HepG2 (cell line): ENCODE data around the gene LRRC8D. TPM values are rescaled to one million over a fixed set of nuclear protein-coding genes. Genes with fewer than 3 reads are reported as not detected.
A peak's percentile ranks its signal among the peaks of the same experiment; 100 is the strongest.

Source experiments
- ATAC-seq: fragments of 200-7000 bp; cut with Tn5 transposase; 3 replicates; pipeline ENCODE4 v1.9.1; 2020; ENCODE audit warnings: mild to moderate bottlenecking, moderate library complexity
- BruUV-seq: library from RNA; stranded (reverse); fragments of 400-500 nt; replicated peaks from 2 replicates; lab custom pipeline; 2021; lab: Mats Ljungman, UMichigan
- CTCF ChIA-PET: fragments of 300-600 bp; formaldehyde crosslinking; extraction: SDS; loops from one replicate; lab custom pipeline; 2021; ENCODE audit warnings: low total read pairs, inconsistent platforms, low intra/inter-chr PET ratio; lab: Yijun Ruan, JAX
- POLR2A ChIA-PET: fragments of 350-600 bp; sonication (Branson Sonifier 250); formaldehyde crosslinking; loops from one replicate; lab custom pipeline; 2020; ENCODE audit warnings: antibody characterized with exemption, inconsistent platforms; lab: Yijun Ruan, JAX
- DNase-seq: peaks from one replicate; pipeline ENCODE4 v3.0.0-alpha.2; 2015; ENCODE audit warnings: low spot score
- FAIRE-seq: peaks from 3 replicates; lab custom pipeline; 2011; peaks lifted over from hg19 to GRCh38; lab: Jason Lieb, UNC
- H2AFZ ChIP-seq: one replicate; pipeline ENCODE4 v1.6.1; 2011; ENCODE audit warnings: low read length, inconsistent platforms
- H3K27ac ChIP-seq: fragments of 300-600 bp; 3 replicates; pipeline ENCODE4 v1.8.0; 2011; ENCODE audit warnings: mixed run types, mild to moderate bottlenecking, mixed read lengths, low read length, inconsistent platforms; ENCODE audit not compliant: insufficient read depth; ENCODE audit errors: extremely low read length
- H3K27me3 ChIP-seq, 2 experiments: fragments of 200-600 bp in 1 of 2; 2 replicates in 1 of 2; 3 replicates in 1 of 2; pipeline versions ENCODE4 v1.6.0 to v1.8.0; 2011; ENCODE audit warnings: low read length in 2 of 2, mild to moderate bottlenecking in 2 of 2, moderate library complexity in 2 of 2, inconsistent platforms in 1 of 2; ENCODE audit not compliant: insufficient read depth in 2 of 2, control insufficient read depth in 1 of 2
- H3K36me3 ChIP-seq, 2 experiments: fragments of 200-600 bp in 1 of 2; replicated peaks in 1 of 2; 2 replicates in 1 of 2; 3 replicates in 1 of 2; pipeline versions ENCODE4 v1.5.1 to v1.8.0; 2011; ENCODE audit warnings: low read length in 2 of 2, inconsistent platforms in 1 of 2; ENCODE audit not compliant: insufficient read depth in 2 of 2, control insufficient read depth in 1 of 2
- H3K4me1 ChIP-seq: 2 replicates; pipeline ENCODE4 v1.5.1; 2012; ENCODE audit warnings: low read length, inconsistent platforms; ENCODE audit not compliant: insufficient read depth
- H3K4me2 ChIP-seq: 2 replicates; pipeline ENCODE4 v1.6.0; 2011; ENCODE audit warnings: low read depth, low read length, inconsistent platforms
- H3K4me3 ChIP-seq, 3 experiments: fragments of 200-600 bp in 1 of 3; sonication (generic), shearing (Covaris generic) in 1 of 3; replicated peaks in 1 of 3; 2 replicates each; pipeline ENCODE4 v1.5.1; 2011 to 2016; ENCODE audit warnings: low read length in 3 of 3, inconsistent platforms in 2 of 3, low read depth in 2 of 3, mild to moderate bottlenecking in 2 of 3, control low read depth in 1 of 3, mixed read lengths in 1 of 3; ENCODE audit not compliant: insufficient read depth in 1 of 3
- H3K79me2 ChIP-seq: one replicate; pipeline ENCODE4 v1.6.1; 2011; ENCODE audit warnings: low read length, inconsistent platforms; ENCODE audit not compliant: insufficient read depth
- H3K9ac ChIP-seq: 2 replicates; pipeline ENCODE4 v1.6.0; 2011; ENCODE audit warnings: mild to moderate bottlenecking, low read depth, low read length, inconsistent platforms; ENCODE audit not compliant: insufficient read depth
- H3K9me3 ChIP-seq: 2 replicates; pipeline ENCODE4 v1.5.1; 2012; ENCODE audit warnings: mild to moderate bottlenecking, low read length
- H4K20me1 ChIP-seq: 2 replicates; pipeline ENCODE4 v1.6.0; 2011; ENCODE audit warnings: inconsistent platforms, mild to moderate bottlenecking, low read length, moderate library complexity; ENCODE audit not compliant: insufficient read depth
- CREB1 ChIP-seq, 2 experiments: fragments of 450-650 bp in 1 of 2; IDR thresholded peaks; 2 replicates each; pipeline ENCODE4 v1.6.1; 2016 to 2017; ENCODE audit warnings: control low read depth in 1 of 2, mild to moderate bottlenecking in 1 of 2, missing compliant biosample characterization in 1 of 2, missing genetic modification characterization in 1 of 2
- FOSL2 ChIP-seq: sonication (generic); formaldehyde crosslinking; IDR thresholded peaks from 2 replicates; pipeline ENCODE4 v1.4.0; 2020; ENCODE audit warnings: missing genetic modification reagents
- KMT2B ChIP-seq: IDR thresholded peaks from 2 replicates; pipeline ENCODE4 v1.6.1; 2016; ENCODE audit warnings: missing genetic modification reagents, missing compliant biosample characterization
- MIXL1 ChIP-seq: IDR thresholded peaks from 2 replicates; pipeline ENCODE4 v1.6.1; 2016
- RAD21 ChIP-seq: fragments of 450-650 bp; formaldehyde crosslinking; IDR thresholded peaks from 2 replicates; pipeline ENCODE4 v1.5.0; 2020; ENCODE audit warnings: mild to moderate bottlenecking
- SMC3 ChIP-seq: IDR thresholded peaks from 2 replicates; pipeline ENCODE4 v1.6.1; 2011; ENCODE audit warnings: low read length, improper control_type of control experiment
- STAG1 ChIP-seq: sonication (generic); formaldehyde crosslinking; IDR thresholded peaks from 2 replicates; pipeline ENCODE4 v1.4.0; 2020; ENCODE audit warnings: missing genetic modification reagents
- ZNF225 ChIP-seq: sonication (generic); formaldehyde crosslinking; IDR thresholded peaks from 2 replicates; pipeline ENCODE4 v1.4.0; 2020; ENCODE audit warnings: mild to moderate bottlenecking, missing genetic modification reagents
- ZSCAN20 ChIP-seq: sonication (generic); formaldehyde crosslinking; IDR thresholded peaks from 2 replicates; pipeline ENCODE4 v1.4.0; 2020; ENCODE audit warnings: missing genetic modification reagents, mild to moderate bottlenecking, borderline replicate concordance
- WGBS: methylation state at CpG from one replicate; pipeline ENCODE4 v1.1.6; 2017; ENCODE audit warnings: low lambda C conversion rate; 5-methylcytosine and 5-hydroxymethylcytosine counted together
- in situ Hi-C: cut with HindIII; loops from 2 replicates; pipeline ENCODE4 v1.10.0; 2017; ENCODE audit warnings: low pct_unique_long_range_greater_than_20kb; ENCODE audit not compliant: extremely low pct_ligation_motif_present
- intact Hi-C: fragments of 100-400 bp; cut with micrococcal nuclease; formaldehyde crosslinking; loops from one replicate; pipeline ENCODE4 v1.10.0; 2022; ENCODE audit not compliant: unreplicated experiment
- polyA plus RNA-seq, 8 experiments: library from polyadenylated mRNA; depleted of rRNA in 3 of 8; stranded (reverse) in 7 of 8; unstranded in 1 of 8; fragments of >200 nt; fragmentation: Illumina TruSeq in 4 of 8; extraction: Trizol in 4 of 8; gene quantifications; 2 replicates each; pipeline versions ENCODE4 v1.2.1 to v1.2.3, GENCODE V29; 2011 to 2016; ENCODE audit warnings: low read depth in 4 of 8, missing spikeins in 1 of 8, mixed read lengths in 1 of 8; ENCODE audit not compliant: insufficient read depth in 1 of 8
- total RNA-seq, 5 experiments: library from RNA; depleted of rRNA; stranded (reverse); fragments of >200 nt; fragmentation: Illumina TruSeq; extraction: Trizol; gene quantifications; 2 replicates each; pipeline ENCODE4 v1.2.3, GENCODE V29; 2016; ENCODE audit warnings: low read depth in 1 of 5
- TF ChIP-seq, protein P1 (sequence below): sonication (generic); formaldehyde crosslinking; IDR thresholded peaks from 2 replicates; pipeline ENCODE4 v1.4.0; 2020; ENCODE audit warnings: missing genetic modification reagents
- TF ChIP-seq, protein P2 (sequence below): sonication (generic); formaldehyde crosslinking; IDR thresholded peaks from 2 replicates; pipeline ENCODE4 v1.5.0; 2020; ENCODE audit warnings: mild to moderate bottlenecking, missing genetic modification reagents, borderline replicate concordance
- TF ChIP-seq, protein P3 (sequence below): sonication (generic); formaldehyde crosslinking; IDR thresholded peaks from 2 replicates; pipeline ENCODE4 v1.5.0; 2020; ENCODE audit warnings: mild to moderate bottlenecking, missing genetic modification reagents, moderate library complexity

Gene LRRC8D
- total and polyA plus RNA-seq, 2 of the 13 experiments (the other 11 are each of a cell fraction or from before 2014, with no cell fraction given) = 29.9 to 45.5 TPM

DNA sequence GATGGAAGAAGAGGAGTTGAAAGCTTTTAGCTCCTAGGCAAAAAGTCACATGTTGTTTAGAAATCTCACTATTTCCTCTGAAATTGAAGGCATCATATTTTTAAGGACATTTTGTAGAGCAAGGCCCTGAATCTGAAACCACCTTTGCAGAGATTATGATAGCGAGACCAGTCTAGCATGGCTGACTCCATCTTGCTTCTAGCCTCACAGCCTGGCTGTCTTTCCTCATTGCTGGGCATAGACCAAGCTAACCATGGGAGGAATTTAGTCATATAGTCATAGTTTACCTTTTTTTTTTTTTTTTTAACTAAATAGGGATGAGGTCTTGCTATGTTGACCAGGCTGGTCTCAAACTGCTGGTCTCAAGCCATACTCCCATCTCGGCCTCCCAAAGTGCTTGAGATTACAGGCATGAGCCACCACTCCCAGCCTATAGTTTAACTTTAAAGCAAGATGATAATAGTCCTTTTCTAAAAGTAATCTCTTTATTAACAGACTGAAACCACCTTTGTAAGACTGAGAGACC is 131.8 kb downstream of the LRRC8D start:
- no peak overlapping the region for H3K27ac ChIP-seq
- H3K79me2 ChIP-seq = no peaks in the 10 kb centered on the region
- ATAC-seq = no peak
- intact Hi-C loops (loop anchor here (10.0 kb wide), 1 partner anchor 148 kb away; no protein-coding TSS in a partner anchor), in situ Hi-C loops (no loop called here)
- FAIRE-seq = no peak
- 93% methylated on average over 2 of the region's 2 CpGs for WGBS
- POLR2A ChIA-PET = no interaction called here
- no peak for TF ChIP-seq KMT2B (CRISPR knock-in tag)
- TF ChIP-seq ZSCAN20 (CRISPR knock-in tag) = no peak
- TF ChIP-seq, protein P1, sequence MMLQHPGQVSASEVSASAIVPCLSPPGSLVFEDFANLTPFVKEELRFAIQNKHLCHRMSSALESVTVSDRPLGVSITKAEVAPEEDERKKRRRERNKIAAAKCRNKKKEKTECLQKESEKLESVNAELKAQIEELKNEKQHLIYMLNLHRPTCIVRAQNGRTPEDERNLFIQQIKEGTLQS (CRISPR knock-in tag) = no peak
- TF ChIP-seq CREB1 (IDR thresholded peaks at IDR 0.05) = no peak
- TF ChIP-seq CREB1 (CRISPR knock-in tag; IDR thresholded peaks at IDR 0.05) = 0 out of 2 replicates have a peak, but pooled peaks have one; percentile 46
- H3K27me3 ChIP-seq = no peaks in the 10 kb centered on the region
- CTCF ChIA-PET = interaction anchor here (1.2 kb wide), 1 partner anchor 148 kb away, joined by 5 read pairs; no protein-coding TSS in a partner anchor
- no peaks in the 10 kb centered on the region for H4K20me1 ChIP-seq
- no peak overlapping the region for H3K9ac ChIP-seq
- H3K36me3 ChIP-seq = no peaks in the 10 kb centered on the region
- no peak for DNase-seq
- H3K4me1 ChIP-seq = peaks cover 85% of the 10 kb centered on the region
- H2AFZ ChIP-seq = no peak overlapping the region
- no peaks in the 10 kb centered on the region for H3K9me3 ChIP-seq
- BruUV-seq = no TSS peak
- no peak overlapping the region for H3K4me3 ChIP-seq
- no peak overlapping the region for H3K4me2 ChIP-seq

DNA sequence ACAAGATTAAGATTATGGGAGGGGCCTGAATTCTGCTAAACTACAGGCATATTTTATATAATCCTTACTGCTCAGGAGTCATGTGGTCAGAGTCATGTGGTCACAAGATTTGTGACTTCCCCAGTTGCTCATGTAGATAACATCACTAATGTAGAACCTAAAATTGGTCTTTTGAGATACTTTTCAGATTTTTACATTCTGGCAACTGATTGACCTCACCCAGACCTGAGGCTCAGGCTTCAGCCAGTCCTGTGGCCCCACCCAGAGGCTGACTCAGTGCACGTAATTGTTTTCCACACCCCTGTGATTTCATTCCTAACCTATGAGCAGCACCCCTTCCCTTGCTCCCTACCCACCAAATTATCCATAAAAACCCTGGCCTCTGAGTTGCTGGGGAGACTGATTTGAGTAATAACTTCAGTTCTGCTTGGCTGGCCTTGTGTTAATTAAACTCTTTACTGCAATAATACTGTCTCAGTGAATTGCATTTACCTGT is 132.3 kb downstream of the LRRC8D start:
- POLR2A ChIA-PET = no interaction called here
- Histone ChIP-seq H3K4me1 (peaks cover 87% of the 10 kb centered on the region), H3K27me3 (no peaks in the 10 kb centered on the region), H3K4me2 (no peak overlapping the region), H3K36me3 (no peaks in the 10 kb centered on the region), H3K27ac (no peak overlapping the region), H2AFZ (no peak overlapping the region), H3K4me3 (no peak overlapping the region), H3K79me2 (no peaks in the 10 kb centered on the region), H4K20me1 (no peaks in the 10 kb centered on the region), H3K9me3 (no peaks in the 10 kb centered on the region), H3K9ac (no peak overlapping the region)
- no TSS peak for BruUV-seq
- FAIRE-seq (no peak), DNase-seq (peak; percentile 49), ATAC-seq (peak; percentile 74)
- in situ Hi-C loops (no loop called here), intact Hi-C loops (loop anchor here (10.0 kb wide), 1 partner anchor 148 kb away; no protein-coding TSS in a partner anchor)
- CTCF ChIA-PET = interaction anchor here (1.2 kb wide), 1 partner anchor 149 kb away, joined by 5 read pairs; no protein-coding TSS in a partner anchor
- 20% methylated on average over 1 of the region's 1 CpG for WGBS
- no peak for TF ChIP-seq CREB1 (IDR thresholded peaks at IDR 0.05)
- TF ChIP-seq CREB1 (CRISPR knock-in tag; IDR thresholded peaks at IDR 0.05) = peak; percentile 18; the same call in 1 of the 2 replicates
- TF ChIP-seq FOSL2 = peak; percentile 51
- TF ChIP-seq STAG1 (CRISPR knock-in tag) = peak; percentile 83
- peak; percentile 56; the same call in 1 of the 2 replicates for TF ChIP-seq RAD21 (CRISPR knock-in tag)
- TF ChIP-seq, protein P2, sequence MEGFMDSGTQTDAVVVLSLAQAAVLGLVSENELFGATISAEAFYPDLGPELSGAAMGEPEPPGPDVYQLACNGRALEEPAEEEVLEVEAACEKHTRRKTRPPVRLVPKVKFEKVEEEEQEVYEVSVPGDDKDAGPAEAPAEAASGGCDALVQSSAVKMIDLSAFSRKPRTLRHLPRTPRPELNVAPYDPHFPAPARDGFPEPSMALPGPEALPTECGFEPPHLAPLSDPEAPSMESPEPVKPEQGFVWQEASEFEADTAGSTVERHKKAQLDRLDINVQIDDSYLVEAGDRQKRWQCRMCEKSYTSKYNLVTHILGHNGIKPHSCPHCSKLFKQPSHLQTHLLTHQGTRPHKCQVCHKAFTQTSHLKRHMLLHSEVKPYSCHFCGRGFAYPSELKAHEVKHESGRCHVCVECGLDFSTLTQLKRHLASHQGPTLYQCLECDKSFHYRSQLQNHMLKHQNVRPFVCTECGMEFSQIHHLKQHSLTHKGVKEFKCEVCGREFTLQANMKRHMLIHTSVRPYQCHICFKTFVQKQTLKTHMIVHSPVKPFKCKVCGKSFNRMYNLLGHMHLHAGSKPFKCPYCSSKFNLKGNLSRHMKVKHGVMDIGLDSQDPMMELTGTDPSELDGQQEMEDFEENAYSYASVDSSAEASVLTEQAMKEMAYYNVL (CRISPR knock-in tag) = no peak
- TF ChIP-seq MIXL1 (CRISPR knock-in tag) = 0 out of 2 replicates have a peak, but pooled peaks have one; percentile 26
- TF ChIP-seq, protein P3, sequence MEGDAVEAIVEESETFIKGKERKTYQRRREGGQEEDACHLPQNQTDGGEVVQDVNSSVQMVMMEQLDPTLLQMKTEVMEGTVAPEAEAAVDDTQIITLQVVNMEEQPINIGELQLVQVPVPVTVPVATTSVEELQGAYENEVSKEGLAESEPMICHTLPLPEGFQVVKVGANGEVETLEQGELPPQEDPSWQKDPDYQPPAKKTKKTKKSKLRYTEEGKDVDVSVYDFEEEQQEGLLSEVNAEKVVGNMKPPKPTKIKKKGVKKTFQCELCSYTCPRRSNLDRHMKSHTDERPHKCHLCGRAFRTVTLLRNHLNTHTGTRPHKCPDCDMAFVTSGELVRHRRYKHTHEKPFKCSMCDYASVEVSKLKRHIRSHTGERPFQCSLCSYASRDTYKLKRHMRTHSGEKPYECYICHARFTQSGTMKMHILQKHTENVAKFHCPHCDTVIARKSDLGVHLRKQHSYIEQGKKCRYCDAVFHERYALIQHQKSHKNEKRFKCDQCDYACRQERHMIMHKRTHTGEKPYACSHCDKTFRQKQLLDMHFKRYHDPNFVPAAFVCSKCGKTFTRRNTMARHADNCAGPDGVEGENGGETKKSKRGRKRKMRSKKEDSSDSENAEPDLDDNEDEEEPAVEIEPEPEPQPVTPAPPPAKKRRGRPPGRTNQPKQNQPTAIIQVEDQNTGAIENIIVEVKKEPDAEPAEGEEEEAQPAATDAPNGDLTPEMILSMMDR = peak; percentile 76
- no peak for TF ChIP-seq ZNF225 (CRISPR knock-in tag)
- TF ChIP-seq SMC3 = peak; percentile 51
